ENCODE data around the gene FANCD2OS. TPM values are rescaled to one million over a fixed set of nuclear protein-coding genes. Genes with fewer than 3 reads are reported as not detected.
"Not testable (repeated sequence)": the region's sequence is repeated elsewhere in the genome, so short reads cannot be mapped to it uniquely, and the experiment has no call there.

The FANCD2OS gene, protein sequence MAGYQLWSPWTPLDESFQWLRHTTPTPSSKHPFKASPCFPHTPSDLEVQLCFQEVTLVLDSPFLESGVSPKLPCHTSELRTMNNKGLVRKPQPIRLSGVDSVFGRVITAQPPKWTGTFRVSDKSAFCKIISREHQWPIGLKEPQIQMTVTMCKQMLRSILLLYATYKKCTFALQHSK
- total RNA-seq (2014; rRNA removed; shearing (Covaris generic)): not detected in 2 replicates

DNA sequence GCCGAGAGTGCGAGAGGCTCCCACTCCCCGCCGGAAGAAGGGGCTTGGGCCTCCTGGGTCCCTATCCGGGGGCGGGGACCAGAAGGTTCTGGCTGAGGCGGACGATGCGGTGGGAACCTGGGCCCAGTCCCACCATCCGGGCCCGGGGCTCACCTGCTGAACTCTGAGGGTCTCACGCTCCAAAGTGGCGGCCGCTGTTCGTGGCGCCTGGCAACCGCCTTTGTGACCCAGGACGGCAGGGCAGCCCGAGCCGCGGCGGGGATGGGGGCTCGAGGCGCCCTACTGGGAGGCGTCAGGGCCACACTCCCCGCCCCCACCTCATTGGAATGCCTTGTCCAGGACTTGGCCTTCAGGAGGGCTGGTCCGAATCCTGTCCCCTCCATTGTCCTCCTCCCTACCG lies at the start of gene FANCD2OS:
TSS of gene FANCD2OS (minus strand) at position 165 of the 400 bp plus-strand sequence. CDS start 3,481 bp downstream, outside the sequence.
- DNase-seq: no peak
- Histone ChIP-seq H3K4me1 (no peaks in the 10 kb centered on the region), H3K27ac (no peak within 1 kb of the TSS), H3K9me3 (replicated peaks) (no peaks in the 10 kb centered on the region), H3K27me3 (no peaks in the 10 kb centered on the region), H3K36me3 (no peaks in the 10 kb centered on the region), H3K4me3 (no peak within 1 kb of the TSS)

DNA sequence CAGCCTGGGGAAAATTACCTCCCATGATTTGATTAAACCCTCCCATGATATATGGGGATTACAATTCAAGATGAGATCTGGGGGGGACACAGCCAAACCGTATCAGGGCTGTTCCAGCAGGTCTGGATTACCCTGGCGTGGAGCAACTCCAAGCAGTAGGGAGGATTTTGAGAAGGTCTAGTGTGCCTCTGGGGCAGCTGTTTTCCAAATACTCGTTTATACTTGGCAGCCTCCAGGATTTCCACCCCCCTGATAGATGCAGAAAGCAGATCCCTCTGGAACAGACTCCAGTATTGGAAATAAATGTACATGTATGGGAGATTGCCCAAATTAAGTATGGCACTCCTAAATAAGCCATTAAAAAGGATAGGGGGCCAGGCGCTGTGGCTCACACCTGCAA lies 49.0 kb upstream of the FANCD2OS start:
- Histone ChIP-seq H3K27me3 (no peaks in the 10 kb centered on the region), H3K9me3 (replicated peaks) (no peaks in the 10 kb centered on the region), H3K36me3 (no peaks in the 10 kb centered on the region; the same call in 1 of the 2 replicates), H3K4me1 (no peaks in the 10 kb centered on the region), H3K27ac (no peak overlapping the region), H3K4me3 (no peak overlapping the region)
- DNase-seq: no peak

DNA sequence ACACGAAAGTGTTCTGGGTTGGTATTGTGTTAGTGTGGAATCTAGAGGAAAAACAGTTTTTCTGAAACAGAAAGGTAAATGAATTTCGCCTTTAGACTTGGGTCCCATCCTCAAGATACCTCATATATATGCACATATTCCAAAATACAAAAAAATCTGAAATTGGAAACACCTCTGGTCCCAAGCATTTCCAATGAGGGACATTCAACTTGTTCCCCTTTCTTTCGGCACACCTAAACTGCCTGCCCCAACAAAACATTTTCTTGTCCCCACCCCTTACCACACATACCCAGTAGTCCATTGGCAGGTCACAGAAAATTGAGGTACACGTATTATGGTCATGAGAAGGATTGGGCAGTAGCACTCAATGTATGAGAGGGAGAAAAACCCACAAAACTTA lies 47.6 kb upstream of the FANCD2OS start:
- no peaks in the 10 kb centered on the region for H3K4me1 ChIP-seq
- no peak for DNase-seq
- no peak overlapping the region for H3K27ac ChIP-seq
- H3K9me3 ChIP-seq (replicated peaks): no peaks in the 10 kb centered on the region
- no peak overlapping the region for H3K4me3 ChIP-seq
- H3K27me3 ChIP-seq: no peaks in the 10 kb centered on the region
- H3K36me3 ChIP-seq: peaks cover 9% of the 10 kb centered on the region; the same call in 1 of the 2 replicates

DNA sequence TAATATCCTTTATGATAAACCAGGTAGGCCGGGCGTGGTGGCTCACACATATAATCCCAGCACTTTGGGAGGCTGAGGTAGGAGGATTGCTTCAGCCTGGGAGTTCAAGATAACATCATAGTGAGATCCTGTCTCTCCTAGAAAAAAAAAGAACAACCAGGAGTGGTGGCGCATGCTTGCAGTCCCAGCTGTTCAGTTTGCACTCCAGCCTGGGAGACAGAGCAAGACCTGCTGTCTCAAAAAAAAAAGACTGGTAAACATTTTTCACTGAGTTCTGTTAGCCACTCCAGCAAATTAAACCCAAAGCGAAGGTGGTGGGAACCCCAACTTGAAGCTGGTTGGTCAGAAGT lies 47.0 kb upstream of the FANCD2OS start:
- no peaks in the 10 kb centered on the region for H3K9me3 ChIP-seq (replicated peaks)
- H3K27ac ChIP-seq: no peak overlapping the region
- H3K27me3 ChIP-seq: no peaks in the 10 kb centered on the region
- no peak for DNase-seq
- no peak overlapping the region for H3K4me3 ChIP-seq
- H3K4me1 ChIP-seq: no peaks in the 10 kb centered on the region
- peaks cover 9% of the 10 kb centered on the region; the same call in 1 of the 2 replicates for H3K36me3 ChIP-seq

DNA sequence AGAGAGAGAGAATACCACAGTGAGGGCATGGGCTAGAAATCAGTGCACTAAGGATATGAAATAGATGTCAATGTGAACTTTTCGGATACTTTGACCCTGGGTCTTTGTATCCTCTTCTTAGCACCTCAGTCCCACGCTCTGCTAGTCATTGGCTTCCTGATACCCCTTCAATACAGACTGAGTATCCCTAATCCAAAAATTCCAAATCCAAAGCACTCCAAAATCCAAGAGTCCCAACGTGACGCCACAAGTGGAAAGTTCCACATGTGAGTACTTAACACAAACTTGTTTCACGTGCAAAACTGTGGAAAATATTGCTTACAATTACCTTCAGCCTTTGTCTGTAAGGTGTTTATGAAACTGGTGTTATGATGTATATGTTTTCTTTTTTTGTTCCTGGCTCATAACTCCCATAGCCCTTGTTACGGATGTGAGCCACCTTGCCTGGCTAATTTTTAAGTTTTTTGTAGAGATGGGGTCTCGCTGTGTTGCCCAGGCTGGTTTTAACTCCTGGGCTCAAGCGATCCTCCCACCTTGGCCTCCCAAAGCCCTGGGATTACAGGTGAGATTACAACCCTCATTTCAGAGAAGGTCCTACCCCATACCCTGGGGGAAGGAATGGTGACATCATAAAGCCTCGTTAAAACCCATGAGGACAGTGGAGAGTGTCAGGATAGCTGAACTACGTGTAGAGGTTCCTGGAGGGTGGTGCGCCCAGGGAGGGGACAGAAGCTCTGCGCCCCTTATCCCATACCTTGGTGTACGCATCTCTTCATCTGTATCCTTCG lies 46.5 kb upstream of the FANCD2OS start:
- no peak overlapping the region for H3K27ac ChIP-seq
- no peaks in the 10 kb centered on the region for H3K27me3 ChIP-seq
- no peaks in the 10 kb centered on the region for H3K4me1 ChIP-seq
- no peaks in the 10 kb centered on the region for H3K9me3 ChIP-seq (replicated peaks)
- H3K4me3 ChIP-seq: no peak overlapping the region
- H3K36me3 ChIP-seq: peaks cover 9% of the 10 kb centered on the region; the same call in 1 of the 2 replicates
- no peak for DNase-seq

DNA sequence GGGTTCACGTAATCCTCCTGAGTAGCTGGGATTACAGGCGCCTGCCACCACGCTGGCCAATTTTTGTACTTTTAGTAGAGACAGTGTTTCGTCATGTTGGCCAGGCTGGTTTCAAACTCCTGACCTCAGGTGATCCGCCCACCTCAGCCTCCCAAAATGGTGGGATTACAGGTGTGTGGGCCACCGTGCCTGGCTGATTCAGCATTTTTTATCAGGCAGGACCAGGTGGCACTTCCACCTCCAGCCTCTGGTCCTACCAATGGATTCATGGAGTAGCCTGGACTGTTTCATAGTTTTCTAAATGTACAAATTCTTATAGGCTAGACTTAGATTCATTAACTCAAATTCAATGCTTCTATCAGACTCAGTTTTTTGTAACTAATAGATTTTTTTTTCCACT lies 42.9 kb upstream of the FANCD2OS start:
- peaks cover 15% of the 10 kb centered on the region; the same call in 1 of the 2 replicates for H3K36me3 ChIP-seq
- no peak for DNase-seq
- no peaks in the 10 kb centered on the region for H3K4me1 ChIP-seq
- no peak overlapping the region for H3K27ac ChIP-seq
- no peaks in the 10 kb centered on the region for H3K9me3 ChIP-seq (replicated peaks)
- H3K4me3 ChIP-seq: no peak overlapping the region
- no peaks in the 10 kb centered on the region for H3K27me3 ChIP-seq

DNA sequence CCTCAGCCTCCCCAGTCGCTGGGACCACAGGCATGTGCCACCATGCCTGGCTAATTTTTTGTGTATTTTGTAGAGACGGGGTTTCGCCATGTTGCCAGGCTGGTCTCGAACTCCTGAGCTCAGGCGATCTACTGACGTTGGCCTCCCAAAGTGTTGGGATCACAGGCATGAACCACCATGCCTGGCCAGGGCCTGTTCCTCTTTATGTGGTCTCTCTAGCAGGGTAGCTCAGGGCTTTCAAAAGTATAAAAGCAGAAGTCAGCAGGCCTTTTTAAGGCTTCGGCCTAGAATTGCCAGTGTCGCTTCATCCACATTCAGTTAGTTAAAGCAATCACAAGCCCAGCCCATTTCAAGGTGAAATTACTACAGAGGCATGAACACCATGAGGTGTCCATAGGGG lies 41.2 kb upstream of the FANCD2OS start:
- H3K27ac ChIP-seq: no peak overlapping the region
- no peak for DNase-seq
- H3K4me1 ChIP-seq: no peaks in the 10 kb centered on the region
- no peaks in the 10 kb centered on the region for H3K27me3 ChIP-seq
- no peaks in the 10 kb centered on the region for H3K9me3 ChIP-seq (replicated peaks)
- H3K4me3 ChIP-seq: no peak overlapping the region
- H3K36me3 ChIP-seq: peaks cover 20% of the 10 kb centered on the region; the same call in 1 of the 2 replicates

DNA sequence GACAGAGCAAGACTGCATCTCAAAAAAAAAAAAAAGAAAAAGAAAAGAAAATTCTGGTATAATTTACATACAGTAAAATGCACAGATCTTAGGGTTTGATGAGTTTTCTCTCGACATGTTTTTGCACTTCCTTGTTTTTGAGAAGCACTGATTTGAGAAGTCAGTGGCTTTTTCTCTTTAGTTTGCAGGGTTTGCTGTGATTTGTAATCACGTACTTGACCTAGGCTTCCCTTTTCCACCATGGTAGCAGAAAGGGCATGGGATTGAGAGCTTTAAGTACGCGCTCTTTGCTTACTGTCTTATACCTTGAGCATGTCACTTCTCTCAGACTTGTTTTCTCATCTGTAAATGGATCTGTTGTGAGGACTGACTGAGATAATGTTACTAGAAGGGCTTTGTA lies 37.6 kb upstream of the FANCD2OS start:
- Histone ChIP-seq H3K36me3 (peaks cover 15% of the 10 kb centered on the region), H3K4me1 (no peaks in the 10 kb centered on the region; the same call in 1 of the 2 replicates), H3K4me3 (no peak overlapping the region), H3K9me3 (replicated peaks) (no peaks in the 10 kb centered on the region), H3K27me3 (no peaks in the 10 kb centered on the region), H3K27ac (no peak overlapping the region)
- DNase-seq: no peak

DNA sequence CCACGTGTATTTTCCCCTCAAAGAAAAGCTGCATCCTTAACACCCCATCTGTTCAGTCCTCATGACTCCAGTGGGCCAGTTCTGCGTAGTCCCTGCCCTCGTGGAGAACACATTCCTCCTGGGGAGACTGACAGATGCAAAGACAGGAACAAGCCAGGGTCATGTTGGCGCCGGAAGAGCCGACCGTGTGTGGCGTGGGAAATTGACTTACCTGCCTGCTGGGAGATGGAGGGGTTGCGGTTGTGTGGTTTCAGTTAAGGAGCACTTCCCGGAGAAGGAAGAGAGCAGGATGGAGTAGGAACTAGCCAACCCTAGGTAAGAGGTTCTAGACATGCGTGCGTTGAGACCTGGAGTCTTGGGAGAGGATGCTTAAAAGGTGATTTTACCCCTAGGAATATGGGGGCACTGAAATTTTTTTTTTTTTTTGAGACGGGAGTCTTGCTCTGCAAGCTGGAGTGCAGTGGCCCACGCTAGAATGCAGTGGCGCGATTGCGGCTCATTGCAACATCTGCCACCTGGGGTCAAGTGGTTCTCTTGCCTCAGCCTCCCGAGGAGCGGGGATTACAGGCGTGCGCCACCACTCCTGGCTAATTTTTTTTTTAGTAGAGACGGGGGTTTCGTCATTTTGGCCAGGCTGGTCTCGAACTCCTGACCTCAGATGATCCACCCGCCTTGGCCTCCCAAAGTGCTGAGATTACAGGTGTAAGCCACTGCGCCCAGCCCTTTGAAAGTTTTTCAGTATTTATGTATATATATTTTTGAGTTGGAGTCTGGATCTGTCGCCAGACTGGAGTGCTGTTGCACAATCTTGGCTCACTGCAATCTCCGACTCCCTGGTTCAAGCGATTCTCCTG lies 34.9 kb upstream of the FANCD2OS start:
- no peaks in the 10 kb centered on the region; the same call in 1 of the 2 replicates for H3K4me1 ChIP-seq
- H3K36me3 ChIP-seq: peaks cover 15% of the 10 kb centered on the region
- peak overlapping the region; percentile 73 for H3K4me3 ChIP-seq
- H3K27me3 ChIP-seq: no peaks in the 10 kb centered on the region
- no peaks in the 10 kb centered on the region for H3K9me3 ChIP-seq (replicated peaks)
- no peak overlapping the region for H3K27ac ChIP-seq
- no peak for DNase-seq

DNA sequence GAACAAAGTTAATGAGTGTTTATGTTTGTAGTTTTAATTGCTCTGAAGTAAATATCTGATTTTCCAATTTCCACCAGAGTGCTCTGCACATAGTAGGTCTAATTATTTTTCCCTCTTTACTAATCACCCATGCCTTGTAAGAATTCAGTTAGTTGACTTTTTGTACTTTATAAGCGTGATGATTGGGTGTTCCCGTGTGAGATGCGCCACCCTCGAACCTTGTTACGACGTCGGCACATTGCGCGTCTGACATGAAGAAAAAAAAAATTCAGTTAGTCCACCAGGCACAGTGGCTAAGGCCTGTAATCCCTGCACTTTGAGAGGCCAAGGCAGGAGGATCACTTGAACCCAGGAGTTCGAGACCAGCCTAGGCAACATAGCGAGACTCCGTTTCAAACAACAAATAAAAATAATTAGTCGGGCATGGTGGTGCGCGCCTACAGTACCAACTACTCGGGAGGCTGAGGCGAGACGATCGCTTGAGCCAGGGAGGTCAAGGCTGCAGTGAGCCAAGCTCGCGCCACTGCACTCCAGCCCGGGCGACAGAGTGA lies 33.0 kb upstream of the FANCD2OS start:
- Histone ChIP-seq H3K36me3 (peaks cover 9% of the 10 kb centered on the region; the same call in 1 of the 2 replicates), H3K27ac (peak overlapping the region; percentile 71), H3K9me3 (replicated peaks) (no peaks in the 10 kb centered on the region), H3K4me3 (peak overlapping the region; percentile 73), H3K27me3 (no peaks in the 10 kb centered on the region), H3K4me1 (no peaks in the 10 kb centered on the region; the same call in 1 of the 2 replicates)
- peak in 1 of 2 experiments; percentile 9 for DNase-seq

DNA sequence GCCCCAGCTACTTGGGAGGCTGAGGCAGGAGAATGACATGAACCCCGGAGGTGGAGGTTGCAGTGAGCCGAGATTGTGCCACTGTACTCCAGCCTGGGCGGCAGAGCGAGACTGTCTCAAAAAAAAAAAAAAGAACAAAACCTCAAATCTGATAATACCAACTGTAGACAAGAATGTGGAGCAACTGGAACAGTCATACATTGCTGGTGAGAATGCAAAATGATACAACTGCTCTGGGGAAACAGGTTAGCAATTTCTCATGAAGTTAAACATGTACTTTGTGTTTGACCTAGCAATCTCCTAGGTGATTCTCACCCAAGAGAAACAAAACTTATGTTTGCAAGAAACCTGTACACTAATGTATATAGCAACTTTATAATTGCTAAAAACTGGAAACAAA lies 29.1 kb upstream of the FANCD2OS start:
- no peaks in the 10 kb centered on the region for H3K36me3 ChIP-seq
- no peak for DNase-seq
- no peaks in the 10 kb centered on the region for H3K9me3 ChIP-seq (replicated peaks)
- H3K4me3 ChIP-seq: no peak overlapping the region
- H3K27me3 ChIP-seq: no peaks in the 10 kb centered on the region
- H3K4me1 ChIP-seq: no peaks in the 10 kb centered on the region
- H3K27ac ChIP-seq: no peak overlapping the region

DNA sequence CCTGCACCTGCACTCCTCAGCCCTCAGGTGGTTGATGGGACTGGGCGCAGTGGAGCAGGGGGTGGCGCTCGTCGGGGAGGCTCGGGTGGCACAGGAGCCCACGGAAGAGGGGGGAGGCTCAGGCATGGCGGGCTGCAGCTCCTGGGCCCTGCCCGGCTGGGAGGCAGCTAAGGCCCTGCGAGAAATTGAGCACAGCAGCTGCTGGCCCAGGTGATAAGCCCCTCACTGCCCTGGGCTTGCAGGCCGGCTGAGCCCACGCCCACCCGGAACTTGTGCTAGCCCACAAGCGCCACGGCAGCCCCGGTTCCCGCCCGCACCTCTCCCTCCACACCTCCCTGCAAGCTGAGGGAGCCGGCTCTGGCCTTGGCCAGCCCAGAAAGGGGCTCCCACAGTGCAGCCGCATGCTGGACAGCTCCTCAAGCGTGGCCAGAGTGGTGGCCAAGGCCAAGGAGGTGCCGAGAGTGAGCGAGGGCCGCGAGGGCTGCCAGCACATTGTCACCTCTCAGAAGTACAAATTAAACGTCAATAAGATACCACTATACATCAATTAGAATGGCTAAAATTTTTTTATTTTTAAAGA lies 28.5 kb upstream of the FANCD2OS start:
- H3K9me3 ChIP-seq (replicated peaks): no peaks in the 10 kb centered on the region
- no peaks in the 10 kb centered on the region for H3K27me3 ChIP-seq
- no peaks in the 10 kb centered on the region for H3K36me3 ChIP-seq
- H3K4me3 ChIP-seq: no peak overlapping the region
- H3K4me1 ChIP-seq: no peaks in the 10 kb centered on the region
- no peak overlapping the region for H3K27ac ChIP-seq
- DNase-seq: no peak

DNA sequence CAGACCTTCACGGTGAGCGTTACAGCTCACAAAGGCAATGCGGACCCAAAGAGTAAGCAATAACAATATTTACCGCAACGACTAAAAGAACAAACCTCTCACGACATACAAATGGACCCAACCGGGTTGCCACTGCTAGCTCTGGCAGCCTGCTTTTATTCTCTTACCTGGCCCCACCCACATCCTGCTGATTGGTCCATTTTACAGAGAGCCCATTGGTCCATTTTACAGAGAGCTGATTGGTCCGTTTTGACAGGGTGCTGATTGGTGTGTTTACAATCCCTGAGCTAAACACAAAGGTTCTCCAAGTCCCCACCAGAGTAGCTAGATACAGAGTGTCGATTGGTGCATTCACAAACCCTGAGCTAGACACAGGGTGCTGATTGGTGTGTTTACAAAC lies 27.8 kb upstream of the FANCD2OS start:
- not testable (repeated sequence) for H3K4me1 ChIP-seq; H3K4me3 ChIP-seq; H3K27ac ChIP-seq; H3K9me3 ChIP-seq (replicated peaks); H3K27me3 ChIP-seq; DNase-seq; H3K36me3 ChIP-seq

DNA sequence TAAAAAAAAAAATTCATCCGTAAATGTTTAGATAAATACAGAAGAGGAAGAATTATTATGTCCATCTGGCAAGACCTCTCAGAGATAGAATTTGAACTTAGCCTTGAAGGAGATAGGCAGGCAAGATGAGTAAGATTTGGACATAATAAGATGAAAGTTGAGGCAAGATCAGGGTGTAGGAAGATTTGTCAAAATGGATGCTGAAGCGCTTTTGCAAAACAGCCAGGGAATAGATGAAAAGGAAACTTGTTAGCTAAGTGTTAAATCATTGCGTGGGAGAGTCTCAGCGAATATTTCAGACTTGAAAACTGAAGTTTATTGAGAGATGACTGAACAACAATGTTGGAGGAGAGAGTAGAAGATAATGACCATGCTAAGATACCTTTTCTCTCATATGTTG lies 14.7 kb upstream of the FANCD2OS start:
- Histone ChIP-seq H3K27me3 (no peaks in the 10 kb centered on the region), H3K4me1 (no peaks in the 10 kb centered on the region), H3K9me3 (replicated peaks) (no peaks in the 10 kb centered on the region), H3K4me3 (no peak overlapping the region), H3K36me3 (peaks cover 25% of the 10 kb centered on the region), H3K27ac (no peak overlapping the region)
- DNase-seq: no peak

All from SJCRH30 (cell line).